ENCODE measurements around the gene NGDN. TPM values are rescaled to one million over a fixed set of nuclear protein-coding genes. Genes with fewer than 3 reads are reported as not detected.
"Not testable (repeated sequence)": the region's sequence is repeated elsewhere in the genome, so short reads cannot be mapped to it uniquely, and the experiment has no call there.

The NGDN gene
- polyA plus RNA-seq, 3 donors, result 60.0 to 72.5 (median 68.9) TPM

DNA sequence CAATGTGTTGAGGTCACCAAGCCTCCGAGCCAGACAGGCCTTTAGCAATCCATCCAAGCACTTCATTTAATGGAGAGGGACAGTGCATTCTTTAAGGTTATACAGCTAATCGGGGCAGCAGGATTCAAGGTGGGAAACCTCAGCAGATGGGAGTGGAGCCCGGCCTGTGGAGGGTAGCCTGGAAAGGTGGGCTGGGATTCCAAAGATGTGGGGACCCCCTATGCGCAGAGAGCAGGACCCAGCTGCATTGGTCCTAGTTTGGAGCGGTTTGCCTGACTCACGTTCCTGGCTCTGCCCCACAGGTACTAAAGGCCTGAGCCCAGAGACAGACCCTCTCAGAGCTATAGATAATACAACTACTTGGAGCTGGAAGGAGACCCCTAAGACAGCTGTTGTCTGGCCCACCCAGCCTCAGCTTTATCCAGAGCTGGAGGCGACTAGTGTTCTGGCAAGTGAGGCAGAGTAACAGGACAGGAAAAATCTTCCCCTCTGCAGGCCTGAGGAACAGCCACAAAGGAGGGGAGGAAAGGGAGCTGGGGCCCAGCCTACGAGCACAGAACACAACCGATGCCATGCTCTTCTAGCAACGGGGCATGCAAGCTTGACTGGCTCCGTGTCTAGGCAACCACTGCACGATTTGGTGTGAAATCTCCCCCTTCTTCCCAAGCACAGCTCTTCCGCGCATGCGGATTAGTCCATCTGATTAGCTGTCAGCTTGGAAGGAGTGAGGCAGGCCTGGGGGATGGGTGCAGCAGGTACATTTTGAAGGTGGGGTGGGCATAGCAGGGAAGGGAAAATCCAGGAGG lies 33.0 kb upstream of the NGDN start:
- DNase-seq, result peak; percentile 92

DNA sequence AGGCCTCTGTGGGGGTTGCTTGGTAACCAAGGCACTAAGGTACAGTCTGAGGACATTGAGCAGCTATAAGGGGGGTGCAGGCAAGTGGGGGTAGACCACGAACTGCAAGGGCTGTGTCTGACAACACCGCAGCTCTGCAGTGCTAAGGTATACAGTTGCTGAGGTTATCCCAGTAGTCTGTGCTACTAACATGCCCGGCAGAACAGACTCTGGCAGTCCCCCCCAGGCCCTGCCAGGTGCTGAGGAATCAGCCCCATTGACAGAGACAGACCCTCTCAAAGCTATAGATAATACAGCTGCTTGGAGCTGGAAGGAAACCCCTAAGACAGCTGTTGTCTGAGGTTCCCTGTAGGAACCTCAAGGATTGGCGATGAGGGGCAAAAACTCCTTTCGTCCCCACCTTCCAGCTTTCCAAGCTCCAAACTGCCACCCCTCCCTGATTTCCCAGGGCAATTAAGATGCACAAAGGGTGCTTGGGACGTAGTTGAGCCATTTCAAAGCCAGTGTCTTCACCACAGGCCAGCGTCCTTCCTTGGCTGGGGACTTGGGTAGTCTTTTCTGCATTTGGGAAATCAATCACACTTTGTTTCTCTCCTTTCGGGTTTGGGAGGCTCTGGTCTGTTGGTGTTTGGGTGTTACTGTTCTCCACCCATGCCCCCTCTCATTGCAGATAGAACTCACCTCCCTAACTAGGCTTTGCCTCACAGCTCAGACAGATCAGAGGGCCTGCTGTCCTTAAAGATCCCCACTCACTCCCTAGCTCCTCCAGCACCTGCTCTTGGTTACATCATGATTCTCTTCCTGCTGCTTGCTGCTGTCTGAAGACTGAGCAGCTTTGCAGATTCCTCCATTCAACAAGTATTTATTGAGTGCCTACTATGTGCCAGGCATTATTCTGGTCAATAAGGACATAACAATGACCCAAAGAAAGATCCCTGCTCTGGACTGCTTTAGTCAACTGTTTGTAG lies 32.1 kb upstream of the NGDN start:
- DNase-seq, result no peak

DNA sequence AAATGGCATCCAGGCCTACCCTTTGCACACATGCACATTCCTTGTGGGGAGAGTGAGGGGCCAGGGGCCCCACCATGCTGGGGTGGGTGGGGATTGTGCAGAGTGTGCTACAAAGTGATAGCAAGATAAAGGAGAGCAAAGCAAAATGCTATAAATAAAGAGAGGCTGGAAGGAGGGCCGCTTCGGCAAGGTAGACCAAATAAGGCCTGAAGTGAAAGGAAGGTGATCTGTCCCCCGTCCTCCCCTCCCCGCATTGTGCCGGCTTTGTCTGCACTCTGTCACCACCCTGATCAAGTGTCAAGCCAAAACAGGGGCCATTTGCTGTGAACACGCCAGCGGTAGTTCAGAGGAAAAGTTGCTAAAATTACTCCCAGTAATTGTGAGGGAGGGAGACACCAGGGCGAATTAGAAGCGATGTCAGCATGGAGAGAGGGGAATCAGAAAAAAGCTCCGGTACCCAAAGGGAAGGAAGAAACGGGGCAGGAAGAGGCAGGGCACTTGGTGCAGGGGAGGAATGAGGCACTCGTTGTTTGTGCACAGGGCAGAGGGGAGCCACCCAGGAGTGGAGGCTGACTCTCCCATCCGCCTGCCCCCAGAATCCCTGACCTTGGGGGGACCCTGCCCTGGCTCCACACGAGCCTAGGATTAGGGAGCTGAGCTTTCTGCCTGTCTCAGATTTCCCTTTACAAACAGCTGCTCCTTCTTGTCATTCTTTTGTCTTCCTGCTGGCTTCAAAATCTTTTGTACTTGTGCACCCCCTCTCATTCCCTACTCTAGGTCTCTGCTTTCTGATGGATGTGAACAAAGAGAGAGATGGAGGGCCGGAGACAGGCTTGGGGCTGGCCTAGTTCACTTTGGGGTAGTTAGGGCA lies 31.2 kb upstream of the NGDN start:
- no peak for DNase-seq

DNA sequence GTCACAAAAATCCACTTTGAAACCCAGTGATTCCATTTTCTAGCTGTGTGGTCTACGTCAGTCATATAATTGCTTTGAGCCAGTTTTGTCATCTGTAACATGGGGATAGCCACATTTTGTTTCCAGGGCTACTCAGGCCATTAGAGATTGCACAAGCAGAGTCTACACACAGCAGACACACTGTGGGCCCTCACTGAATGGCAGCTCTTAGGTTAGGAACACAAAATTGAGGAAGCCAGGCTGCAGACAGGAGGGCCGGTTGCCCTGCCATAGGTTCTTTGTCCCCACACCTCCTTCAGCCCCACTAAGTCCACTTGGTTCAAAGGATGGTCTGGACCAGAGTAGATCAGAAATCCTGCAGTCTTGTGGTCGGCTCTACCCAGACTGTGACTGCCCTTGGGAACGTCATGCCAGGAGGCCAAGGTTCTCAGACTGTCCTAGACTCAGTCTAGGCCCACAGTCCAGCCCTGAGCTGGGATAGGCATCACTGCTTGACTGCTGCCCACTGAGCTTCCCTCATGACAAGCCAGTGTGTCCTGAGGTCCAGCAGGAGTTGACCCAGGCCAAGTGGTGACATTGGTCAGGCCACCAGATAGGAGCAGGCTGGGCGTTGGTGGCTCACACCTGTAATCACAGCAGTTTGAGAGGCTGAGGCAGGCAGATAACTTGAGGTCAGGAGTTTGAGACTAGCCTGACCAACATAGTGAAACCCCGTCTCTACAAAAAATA lies 30.2 kb upstream of the NGDN start:
- DNase-seq, result no peak

DNA sequence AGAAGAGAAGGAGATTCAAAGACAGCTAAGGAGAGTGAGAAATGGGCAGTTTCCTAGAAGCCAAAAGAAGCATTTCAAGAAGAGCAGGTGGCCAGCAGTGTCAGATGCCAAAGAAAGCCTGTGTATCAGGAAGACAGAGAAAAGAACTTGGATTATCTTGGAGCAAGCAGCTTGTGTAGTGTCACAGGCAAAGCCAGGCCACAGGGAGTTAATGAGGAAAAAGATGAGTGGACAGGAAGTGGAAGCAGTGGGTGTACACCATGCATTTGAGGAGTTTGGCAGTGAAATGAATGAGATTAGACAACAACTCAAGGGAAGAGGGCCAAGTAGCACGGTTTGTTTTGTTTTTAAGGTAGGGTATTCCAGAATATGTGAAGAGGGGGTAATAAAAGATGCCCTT lies 28.4 kb upstream of the NGDN start:
- no peak for DNase-seq

DNA sequence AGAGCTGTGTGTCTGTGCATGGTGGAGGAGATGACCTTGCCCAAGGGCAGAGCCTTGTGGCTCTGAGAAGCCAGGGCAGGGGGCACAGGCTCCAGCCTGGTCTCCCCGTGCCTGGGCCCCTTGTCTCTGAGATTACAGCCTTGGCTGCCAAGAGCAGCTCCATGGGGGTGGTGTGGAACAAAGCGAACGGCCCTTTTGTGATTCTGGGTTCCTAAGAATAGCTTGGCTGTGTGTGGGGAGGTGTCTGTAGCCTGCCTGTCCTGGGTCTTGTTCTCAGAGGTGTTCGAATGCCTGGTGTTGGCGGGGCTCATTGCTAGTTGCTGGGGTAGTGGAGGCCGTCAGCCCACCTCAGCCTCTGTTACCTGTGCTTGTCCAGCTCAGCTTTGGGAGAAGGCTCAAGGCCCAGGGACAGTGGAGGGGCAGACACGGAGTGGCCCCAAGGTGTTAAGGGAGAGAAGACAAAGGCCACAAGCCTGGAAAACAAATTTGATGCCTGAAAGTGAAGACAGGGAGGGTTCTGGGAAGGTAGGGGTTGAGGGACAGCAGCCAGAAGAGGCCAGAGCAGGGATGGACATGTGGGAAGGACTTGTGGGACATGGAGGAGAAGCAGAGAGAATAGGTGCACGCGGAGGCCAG lies 26.7 kb upstream of the NGDN start:
- no peak for DNase-seq

DNA sequence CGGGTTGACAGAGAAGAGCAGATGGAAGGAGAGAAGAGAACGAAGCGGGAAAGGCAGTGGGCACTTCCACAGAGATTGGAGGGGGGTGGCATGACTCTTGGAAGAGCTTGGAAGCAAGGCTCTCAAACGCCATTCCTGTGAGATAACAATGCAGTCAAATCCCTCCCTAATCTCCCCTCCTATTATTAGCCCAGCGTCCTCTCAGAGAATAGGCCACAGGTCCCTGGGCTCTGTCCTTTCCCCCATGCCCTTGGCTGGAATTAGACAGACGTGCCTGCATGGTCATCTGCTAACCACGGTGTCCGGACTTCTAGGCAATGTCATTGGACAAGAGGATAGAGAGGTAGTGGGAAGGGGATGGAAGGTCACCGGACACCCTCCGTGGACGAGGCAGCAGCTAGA lies 26.1 kb upstream of the NGDN start:
- no peak for DNase-seq

DNA sequence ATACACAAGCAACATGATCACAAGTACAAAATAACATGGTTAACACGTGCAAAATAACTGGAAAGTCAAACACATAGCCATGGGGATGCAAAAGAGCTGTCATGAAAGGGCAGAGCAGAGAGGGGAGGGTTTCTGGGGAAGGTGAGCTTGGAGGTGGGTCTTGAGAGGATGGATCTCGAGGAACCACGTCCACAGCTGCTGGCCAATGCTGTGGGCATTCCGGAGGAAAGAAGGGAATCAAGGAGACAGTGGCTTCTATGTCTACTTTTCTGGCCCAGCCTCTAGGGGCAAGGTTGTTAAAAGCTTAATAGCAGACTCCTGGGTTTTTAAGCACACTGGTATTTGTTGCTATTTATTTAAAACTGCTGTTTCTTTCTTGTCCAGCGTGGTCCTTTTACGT lies 25.6 kb upstream of the NGDN start:
- no peak for DNase-seq

DNA sequence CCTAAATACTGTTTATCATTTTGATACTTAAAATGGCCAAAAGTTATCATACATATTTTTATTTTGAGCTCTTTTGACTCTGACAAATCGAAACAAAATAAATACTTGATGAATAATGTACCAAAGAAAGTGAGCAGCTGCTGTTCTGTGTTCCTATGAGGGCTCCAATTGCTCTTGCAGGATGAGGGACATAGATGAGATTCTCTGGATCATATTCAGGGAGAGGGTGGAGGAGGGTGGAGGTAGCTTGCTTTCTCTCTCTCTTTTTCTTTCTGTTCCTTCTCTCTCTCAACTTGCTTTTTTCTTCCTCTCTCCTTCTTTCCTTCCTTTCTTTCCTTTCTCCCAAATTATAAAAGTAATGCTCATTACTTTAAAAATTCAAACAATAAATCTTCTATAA lies 25.2 kb upstream of the NGDN start:
- no peak for DNase-seq

DNA sequence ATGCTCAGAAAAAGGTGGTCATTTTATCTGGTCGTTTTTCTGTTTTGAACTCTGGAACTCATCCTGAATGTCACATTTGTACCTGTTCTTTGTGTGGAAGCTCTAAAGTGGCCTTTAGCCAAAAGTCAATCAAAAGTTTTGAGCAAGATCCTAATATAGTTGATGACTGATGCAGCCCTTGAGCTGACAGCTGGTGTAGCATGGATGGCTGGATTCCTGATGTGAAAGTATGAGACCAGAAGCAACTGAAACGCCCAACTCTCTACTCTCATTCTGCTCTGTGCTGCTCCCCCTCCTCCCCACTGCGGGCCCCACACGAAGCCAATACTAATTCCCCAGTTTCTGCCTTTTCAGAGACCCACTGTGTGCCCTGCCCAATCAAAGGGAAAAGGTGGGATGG lies 23.7 kb upstream of the NGDN start:
- DNase-seq, result no peak

DNA sequence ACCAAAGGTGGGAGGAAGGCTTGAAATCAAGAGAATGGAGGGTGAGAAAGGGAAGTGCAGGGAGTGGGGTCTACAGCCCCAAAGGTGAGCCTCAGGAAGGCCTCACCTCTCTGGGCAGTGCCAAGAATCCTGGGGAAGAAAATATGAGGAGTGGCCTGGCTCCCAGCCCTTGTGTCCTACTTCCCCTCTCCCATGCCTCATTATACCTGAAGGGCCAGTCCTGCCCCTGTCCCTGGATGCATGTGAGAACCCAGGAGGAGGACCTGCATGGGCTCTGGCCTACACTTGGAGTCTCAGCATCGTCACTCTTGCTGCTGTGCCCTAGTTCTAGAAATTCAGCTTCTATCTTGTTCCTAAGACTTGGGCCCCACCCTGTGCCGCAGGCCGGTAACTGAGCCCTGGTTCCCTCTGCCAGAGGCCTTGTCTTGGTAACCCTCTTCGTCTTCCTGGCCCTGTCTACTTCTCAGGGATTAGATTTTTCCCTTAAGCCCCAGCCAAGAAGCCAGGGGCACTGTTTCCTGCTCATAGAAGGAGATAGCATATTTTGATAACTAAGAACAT lies 23.1 kb upstream of the NGDN start:
- no peak for DNase-seq

DNA sequence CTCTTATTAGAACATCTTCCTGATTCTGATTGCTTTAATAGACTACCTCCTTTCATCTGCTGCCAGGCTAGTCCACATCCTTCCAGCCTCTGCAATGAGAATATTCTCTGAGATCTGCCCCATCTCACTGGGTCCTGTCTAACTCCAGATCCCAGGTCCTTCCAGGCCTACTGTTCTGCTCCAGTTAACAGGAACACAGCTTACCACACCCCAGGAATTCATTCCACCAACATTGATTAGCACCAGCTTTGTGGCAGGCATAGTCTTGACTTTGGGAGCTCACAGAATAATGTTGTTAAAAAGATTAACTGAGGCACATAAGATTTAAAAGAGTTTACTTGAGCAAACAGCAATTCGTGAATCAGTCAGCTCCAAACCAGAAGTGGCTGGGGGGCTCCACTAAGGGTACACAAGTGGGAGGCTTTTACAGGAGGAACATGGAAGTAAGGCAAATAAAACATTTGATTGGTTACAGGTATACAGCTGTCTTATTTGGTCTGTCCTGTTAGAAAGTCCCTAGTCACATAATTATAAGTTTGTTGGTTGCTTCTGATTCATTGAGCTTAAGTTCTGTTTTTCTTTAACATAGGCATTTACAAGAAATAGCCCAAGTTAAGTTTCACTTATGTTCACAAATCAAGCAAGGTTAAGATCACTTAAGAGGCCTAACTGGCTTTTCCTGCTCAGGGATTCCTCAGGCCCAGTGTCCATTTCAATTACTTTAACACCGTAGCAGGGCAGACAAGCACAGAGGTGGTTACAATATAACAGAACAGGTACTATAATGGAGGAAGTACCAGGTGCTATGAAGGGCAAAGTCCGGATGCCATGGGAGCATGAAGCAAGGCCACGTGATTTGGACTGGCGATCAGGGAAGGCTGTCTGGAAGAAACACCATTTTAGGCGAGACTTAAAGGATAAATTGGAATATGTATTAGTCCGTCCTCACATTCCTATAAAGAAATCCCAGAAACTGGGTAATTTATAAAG lies 21.8 kb upstream of the NGDN start:
- no peak for DNase-seq

DNA sequence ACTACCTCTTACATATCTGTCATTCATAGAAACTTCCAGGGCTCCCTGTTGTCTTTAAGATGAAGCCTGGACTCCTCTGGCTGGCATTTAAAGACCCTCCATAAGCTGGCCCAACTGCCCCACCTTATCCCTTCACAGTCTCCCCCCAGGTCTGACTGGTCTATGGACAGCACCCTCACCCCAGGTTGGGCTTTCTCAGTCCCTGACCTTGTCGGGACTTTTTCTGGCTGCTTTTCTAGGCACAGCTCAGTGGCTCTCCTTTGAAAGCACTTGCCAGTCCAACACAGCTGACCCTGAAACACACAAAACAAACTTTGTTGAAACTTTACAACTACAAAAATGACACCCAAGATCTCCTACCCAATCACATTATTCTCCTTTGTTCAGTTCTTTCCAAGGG lies 20.2 kb upstream of the NGDN start:
- DNase-seq, result no peak

DNA sequence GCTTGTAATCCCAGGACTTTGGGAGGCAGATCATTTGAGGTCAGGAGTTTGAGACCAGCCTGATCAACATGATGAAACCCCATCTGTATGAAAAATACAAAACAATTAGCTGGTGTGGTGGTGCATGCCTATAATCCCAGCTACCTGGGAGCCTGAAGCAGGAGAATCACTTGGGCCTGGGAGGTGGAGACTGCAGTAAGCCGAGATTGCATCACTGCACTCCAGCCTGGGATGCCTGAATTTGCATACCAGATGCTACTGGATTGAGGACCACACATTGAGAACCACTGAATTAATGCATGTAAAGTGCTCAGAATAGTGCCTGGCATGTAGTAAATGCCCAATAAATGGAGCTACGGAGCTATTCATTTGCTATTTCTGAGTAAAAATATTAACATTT lies 19.1 kb upstream of the NGDN start:
- no peak for DNase-seq

DNA sequence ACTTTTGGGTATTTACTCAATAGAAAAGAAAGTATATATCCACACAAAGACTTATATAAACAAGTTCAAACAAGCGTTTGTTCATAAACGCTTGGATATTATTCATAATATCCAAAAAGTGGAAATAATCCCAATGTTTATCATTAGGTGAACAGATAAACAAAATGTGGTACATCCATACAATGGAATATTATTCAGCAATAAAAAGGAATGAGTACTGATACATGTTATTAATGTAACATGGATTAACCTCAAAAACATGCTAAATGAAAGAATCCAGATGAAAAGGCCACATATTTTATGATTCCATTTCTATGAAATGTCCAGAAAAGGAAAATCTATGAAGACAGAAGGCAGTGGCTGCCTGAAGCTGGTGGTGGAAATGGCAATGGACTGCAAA lies 17.3 kb upstream of the NGDN start:
- no peak for DNase-seq

DNA sequence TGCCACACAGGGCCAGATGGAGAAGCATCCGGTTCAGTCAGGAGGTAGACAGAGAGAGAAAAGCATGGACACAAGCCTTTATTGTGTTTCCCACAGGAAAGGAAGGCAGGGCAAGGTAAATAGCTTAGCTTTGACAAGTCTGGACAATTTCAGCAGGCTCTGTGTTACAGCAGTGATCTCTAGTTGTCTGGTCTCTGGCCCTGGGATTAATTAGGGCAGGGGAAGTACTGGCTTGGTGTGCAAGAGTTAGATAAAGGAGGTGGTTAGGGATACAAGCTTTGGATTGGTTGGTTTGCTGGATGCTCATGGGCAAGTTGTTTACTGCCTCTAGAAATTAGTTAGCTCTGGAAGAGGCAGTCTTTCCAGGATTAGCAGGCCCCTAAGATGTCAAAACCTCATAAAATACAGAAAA lies 15.1 kb upstream of the NGDN start:
- DNase-seq, result no peak

DNA sequence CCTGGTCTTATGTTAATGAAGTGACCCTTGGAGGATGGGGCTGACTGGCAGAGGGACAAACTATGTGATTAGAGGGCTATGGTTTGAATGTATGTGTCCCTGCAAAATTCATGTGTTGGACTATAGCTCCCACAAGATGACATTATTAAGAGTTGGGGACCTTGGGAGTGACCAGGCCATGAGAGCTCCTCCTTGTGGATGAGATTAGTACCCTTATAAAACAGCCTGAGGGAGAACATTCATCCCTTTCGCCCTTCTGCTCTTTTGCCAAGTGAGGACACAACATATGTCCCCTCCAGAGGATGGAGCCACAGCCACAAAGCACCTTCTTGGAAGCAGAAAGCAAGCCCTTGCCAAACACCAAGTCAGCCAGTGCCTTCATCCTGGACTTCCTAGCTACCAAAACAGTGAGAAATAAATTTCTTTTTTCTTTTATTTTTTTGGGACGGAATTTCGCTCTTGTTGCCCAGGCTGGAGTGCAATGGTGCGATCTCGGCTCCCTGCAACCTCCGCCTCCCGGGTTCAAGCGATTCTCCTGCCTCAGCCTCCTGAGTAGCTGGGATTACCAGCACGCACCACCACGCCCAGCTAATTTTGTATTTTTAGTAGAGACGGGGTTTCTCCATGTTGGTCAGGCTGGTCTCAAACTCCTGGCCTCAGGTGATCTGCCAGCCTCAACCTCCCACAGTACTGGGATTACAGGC lies 12.5 kb upstream of the NGDN start:
- not testable (repeated sequence) for DNase-seq

All from renal pelvis (tissue), 4 donors.